Type B pancreatic cell (in vitro differentiated cells): ENCODE measurements around the gene DPP10. TPM values are rescaled to one million over a fixed set of nuclear protein-coding genes. Genes with fewer than 3 reads are reported as not detected.

Experiments
- DNase-seq: peaks from one replicate; pipeline ENCODE4 v3.0.0; 2021; ENCODE audit warnings: mixed read lengths; ENCODE audit not compliant: unreplicated experiment; ENCODE audit errors: extremely low spot score
- H3K27ac Mint-ChIP-seq: 2 replicates; pipeline ENCODE4 v1.8.0; 2021; ENCODE audit warnings: mild to moderate bottlenecking, mixed read lengths
- H3K27me3 Mint-ChIP-seq: 2 replicates; pipeline ENCODE4 v1.8.0; 2021; ENCODE audit warnings: mixed read lengths
- H3K36me3 Mint-ChIP-seq: 2 replicates; pipeline ENCODE4 v1.8.0; 2021; ENCODE audit warnings: mixed read lengths
- H3K4me1 Mint-ChIP-seq: one replicate; pipeline ENCODE4 v1.8.0; 2021; ENCODE audit warnings: mixed read lengths; ENCODE audit not compliant: unreplicated experiment
- H3K4me3 Mint-ChIP-seq: 2 replicates; pipeline ENCODE4 v1.8.0; 2021; ENCODE audit warnings: mild to moderate bottlenecking, mixed read lengths
- H3K9me3 Mint-ChIP-seq: 2 replicates; pipeline ENCODE4 v1.8.0; 2021; ENCODE audit warnings: mixed read lengths
- total RNA-seq: library from RNA; stranded (reverse); gene quantifications from 2 replicates; pipeline ENCODE4 v1.2.1, GENCODE V29; 2021; ENCODE audit warnings: low replicate concordance
- TF ChIP-seq, protein P1 (sequence below): fragments of 200-600 bp; sonication (generic); conservative IDR thresholded peaks from 2 replicates; pipeline ENCODE4 v1.5.0; 2021; ENCODE audit warnings: antibody characterized with exemption, mild to moderate bottlenecking

DPP10 gene
- total RNA-seq, 1 donor from 2014 or later = 8.8 TPM

GRCh38 chr2:114709936-114710850 is 267.8 kb downstream of the DPP10 start:
- no peak overlapping the region for H3K27ac Mint-ChIP-seq
- no peak overlapping the region for H3K4me3 Mint-ChIP-seq
- TF ChIP-seq, protein P1, sequence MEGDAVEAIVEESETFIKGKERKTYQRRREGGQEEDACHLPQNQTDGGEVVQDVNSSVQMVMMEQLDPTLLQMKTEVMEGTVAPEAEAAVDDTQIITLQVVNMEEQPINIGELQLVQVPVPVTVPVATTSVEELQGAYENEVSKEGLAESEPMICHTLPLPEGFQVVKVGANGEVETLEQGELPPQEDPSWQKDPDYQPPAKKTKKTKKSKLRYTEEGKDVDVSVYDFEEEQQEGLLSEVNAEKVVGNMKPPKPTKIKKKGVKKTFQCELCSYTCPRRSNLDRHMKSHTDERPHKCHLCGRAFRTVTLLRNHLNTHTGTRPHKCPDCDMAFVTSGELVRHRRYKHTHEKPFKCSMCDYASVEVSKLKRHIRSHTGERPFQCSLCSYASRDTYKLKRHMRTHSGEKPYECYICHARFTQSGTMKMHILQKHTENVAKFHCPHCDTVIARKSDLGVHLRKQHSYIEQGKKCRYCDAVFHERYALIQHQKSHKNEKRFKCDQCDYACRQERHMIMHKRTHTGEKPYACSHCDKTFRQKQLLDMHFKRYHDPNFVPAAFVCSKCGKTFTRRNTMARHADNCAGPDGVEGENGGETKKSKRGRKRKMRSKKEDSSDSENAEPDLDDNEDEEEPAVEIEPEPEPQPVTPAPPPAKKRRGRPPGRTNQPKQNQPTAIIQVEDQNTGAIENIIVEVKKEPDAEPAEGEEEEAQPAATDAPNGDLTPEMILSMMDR = no peak
- no peaks in the 10 kb centered on the region for H3K9me3 Mint-ChIP-seq
- no peak for DNase-seq
- H3K36me3 Mint-ChIP-seq = no peaks in the 10 kb centered on the region
- no peaks in the 10 kb centered on the region for H3K27me3 Mint-ChIP-seq
- H3K4me1 Mint-ChIP-seq = no peaks in the 10 kb centered on the region

GRCh38 chr2:114714313-114714712 is 271.9 kb downstream of the DPP10 start:
- TF ChIP-seq, protein P1 = no peak
- H3K27me3 Mint-ChIP-seq = no peaks in the 10 kb centered on the region

DNA sequence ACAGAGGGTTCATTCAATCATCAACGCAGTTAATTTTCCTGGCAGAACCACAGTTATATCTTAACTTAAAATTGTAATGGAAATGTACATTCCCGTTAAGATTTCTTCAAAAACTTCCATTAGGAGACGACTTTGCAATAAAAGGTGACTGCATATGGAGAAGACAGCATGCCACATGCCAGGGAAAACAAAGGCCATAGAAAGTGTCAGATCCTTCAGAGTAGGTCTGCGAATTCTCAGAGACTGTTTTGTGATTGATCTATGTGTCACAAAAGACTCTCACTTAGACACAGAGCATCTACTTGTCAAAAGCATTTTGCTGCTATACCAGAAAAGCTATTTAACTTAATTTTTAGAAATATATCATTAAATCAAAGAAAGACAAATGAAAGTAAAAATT is 274.6 kb downstream of the DPP10 start:
- H3K4me1 Mint-ChIP-seq = no peaks in the 10 kb centered on the region
- H3K36me3 Mint-ChIP-seq = no peaks in the 10 kb centered on the region
- no peaks in the 10 kb centered on the region for H3K9me3 Mint-ChIP-seq
- TF ChIP-seq, protein P1 = no peak
- H3K4me3 Mint-ChIP-seq = no peak overlapping the region
- no peak overlapping the region for H3K27ac Mint-ChIP-seq
- DNase-seq = no peak
- H3K27me3 Mint-ChIP-seq = peaks cover 3% of the 10 kb centered on the region

More at GRCh38 chr2:114714313-114714712, 271.9 kb downstream of the DPP10 start:
- no peak for DNase-seq
- Mint-ChIP-seq H3K4me3 (no peak overlapping the region), H3K9me3 (no peaks in the 10 kb centered on the region), H3K27ac (no peak overlapping the region), H3K4me1 (no peaks in the 10 kb centered on the region), H3K36me3 (no peaks in the 10 kb centered on the region)

DNA sequence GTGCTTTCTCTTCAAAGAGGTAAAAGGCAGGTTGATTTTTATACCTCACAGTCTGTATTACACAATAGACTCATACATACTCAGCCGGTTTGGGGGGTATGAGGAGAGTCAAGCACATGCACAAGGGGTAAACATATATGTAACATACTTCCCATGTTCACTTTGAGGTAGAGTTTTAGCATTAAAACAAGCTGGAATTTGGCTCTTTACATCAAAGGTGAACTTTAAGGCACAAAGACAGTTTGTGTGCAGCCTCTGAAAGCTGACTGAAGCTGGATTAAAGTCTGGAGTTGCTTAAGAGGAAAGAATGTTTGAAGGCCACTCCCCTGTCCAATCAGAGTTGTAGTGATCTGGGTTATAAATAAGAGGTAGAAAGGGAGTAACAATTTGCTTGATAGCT is 282.0 kb downstream of the DPP10 start:
- Mint-ChIP-seq H3K9me3 (no peaks in the 10 kb centered on the region), H3K4me1 (no peaks in the 10 kb centered on the region), H3K27ac (peak overlapping the region; percentile 61), H3K4me3 (no peak overlapping the region), H3K27me3 (peaks cover 3% of the 10 kb centered on the region), H3K36me3 (no peaks in the 10 kb centered on the region)
- TF ChIP-seq, protein P1 = no peak
- DNase-seq = no peak

DNA sequence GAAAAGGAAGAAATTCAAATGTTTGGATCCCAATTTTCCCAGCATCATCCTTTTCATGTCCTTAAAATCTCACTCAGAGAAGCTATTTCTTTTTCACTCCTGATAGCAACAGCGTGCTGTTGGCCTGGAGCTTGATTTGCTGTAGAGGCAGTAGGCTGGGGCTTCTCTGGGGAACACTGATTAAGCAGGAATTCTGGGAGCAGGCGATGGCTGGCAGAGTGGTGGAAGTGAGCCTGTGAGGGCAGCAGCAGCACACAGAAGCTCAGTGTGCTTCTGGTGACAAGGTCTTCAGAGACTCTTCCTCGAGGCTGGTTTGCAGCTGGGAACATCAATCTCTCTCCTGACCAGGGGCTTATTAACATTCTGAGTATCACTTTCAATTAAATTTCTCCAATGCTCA is 284.6 kb downstream of the DPP10 start:
- H3K27ac Mint-ChIP-seq = no peak overlapping the region
- TF ChIP-seq, protein P1 = no peak
- no peaks in the 10 kb centered on the region for H3K4me1 Mint-ChIP-seq
- no peaks in the 10 kb centered on the region for H3K36me3 Mint-ChIP-seq
- no peak for DNase-seq
- no peaks in the 10 kb centered on the region for H3K9me3 Mint-ChIP-seq
- no peak overlapping the region for H3K4me3 Mint-ChIP-seq
- no peaks in the 10 kb centered on the region for H3K27me3 Mint-ChIP-seq
